Posterior cingulate gyrus (tissue), 11 donors: ENCODE results near the gene CHST12.

ENCODE experiments used
- DNase-seq, 10 donors: peaks; one replicate each; pipeline versions ENCODE4 v3.0.0 to v3.0.0-alpha.2; 2020 to 2021; ENCODE audit warnings: mixed read lengths in 3 of 10
- intact Hi-C: fragments of 100-400 bp; cut with DNase I; formaldehyde crosslinking; loops from one replicate; pipeline ENCODE4 v1.15.1; 2023

CHST12 gene

DNA sequence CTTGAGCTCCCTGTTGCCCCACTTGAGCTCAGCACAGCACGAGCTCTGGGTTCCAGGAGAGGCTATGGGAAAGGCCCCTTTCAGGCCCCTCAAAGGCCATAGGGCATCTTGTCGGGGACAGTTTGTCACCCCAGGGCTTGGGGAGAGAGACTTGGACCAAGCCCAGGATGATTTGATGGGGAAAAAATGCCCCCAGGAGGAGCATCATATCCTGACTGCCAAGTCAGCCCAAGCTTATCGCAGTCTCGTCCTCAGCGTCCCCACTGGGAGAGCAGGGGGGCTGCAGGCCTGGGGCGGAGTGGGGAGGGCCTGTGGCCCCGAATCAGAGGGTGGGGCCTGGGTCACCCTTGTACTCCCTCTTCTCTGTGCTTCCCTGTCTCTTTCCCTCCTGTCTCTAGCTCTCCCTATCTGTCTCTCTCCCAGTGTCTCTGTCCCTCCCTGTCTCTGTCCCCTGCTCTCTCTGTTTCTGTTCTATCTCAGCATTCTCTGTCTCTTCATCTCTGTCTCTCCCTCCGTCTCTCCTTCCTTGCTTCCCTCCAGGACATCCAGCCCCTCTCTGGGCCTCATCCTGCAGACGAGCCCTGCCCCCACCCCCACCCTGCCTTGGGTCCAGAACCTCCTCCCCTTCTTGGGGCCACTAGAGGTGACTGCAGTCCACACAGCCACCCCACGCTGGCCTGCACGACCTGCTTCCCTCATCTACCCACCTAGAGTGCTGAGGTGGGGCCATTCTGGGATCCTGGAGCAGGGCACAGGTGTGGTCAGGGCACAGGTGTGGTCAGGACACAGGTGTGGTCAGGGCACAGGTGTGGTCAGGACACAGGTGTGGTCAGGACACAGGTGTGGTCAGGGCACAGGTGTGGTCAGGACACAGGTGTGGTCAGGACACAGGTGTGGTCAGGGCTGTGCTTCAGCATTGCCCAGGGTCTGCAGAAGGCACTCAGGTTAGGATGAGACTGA, 90.1 kb downstream of the CHST12 start:
- DNase-seq: no peak
- intact Hi-C loops: no loop called here

DNA sequence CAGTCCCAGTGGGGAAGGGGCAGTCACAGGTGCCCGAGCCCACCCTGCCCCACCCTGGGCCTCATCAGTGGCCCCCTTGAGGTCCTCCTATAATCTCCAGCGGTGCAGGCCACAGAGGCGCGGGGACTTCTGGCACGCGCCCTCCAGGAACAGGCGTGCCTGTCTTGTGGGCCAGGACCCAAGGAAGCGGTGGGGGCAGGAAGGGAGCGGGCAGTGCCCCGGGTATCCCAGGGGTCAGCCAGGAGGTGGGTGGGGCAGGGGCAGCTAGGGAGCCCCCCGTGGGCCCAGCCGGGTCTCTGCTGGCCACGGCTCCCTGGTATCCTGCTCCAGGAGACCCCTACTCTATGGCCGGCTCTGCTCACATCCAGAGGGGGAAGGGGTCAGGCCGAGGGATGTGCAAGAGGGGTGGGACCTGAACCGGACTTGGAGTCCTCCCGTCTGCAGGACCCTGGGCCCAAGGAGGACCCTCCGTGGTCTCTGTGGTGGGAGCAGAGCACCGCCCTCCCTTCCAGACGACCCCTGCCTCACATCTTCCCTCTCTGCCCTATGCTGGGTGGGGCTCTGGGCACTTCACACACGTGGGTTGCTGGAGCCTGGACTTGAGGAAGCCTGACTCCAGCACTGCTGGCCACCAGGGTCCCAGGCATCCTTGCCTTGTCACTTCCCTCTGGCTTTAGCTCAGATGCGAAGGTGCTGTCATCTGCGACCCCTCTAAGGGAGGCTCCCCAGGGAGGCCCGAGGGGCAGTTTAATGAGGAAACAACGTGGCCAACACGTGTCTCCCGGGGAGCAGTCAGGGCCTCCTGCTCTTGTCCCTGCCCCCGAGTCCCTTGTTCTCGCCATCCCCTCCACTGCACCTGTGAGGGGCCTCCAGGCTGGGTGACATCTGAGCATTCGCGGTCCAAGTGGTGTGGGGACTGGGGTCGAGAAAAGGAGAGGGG, 91.0 kb downstream of the CHST12 start:
- intact Hi-C loops: no loop called here
- no peak for DNase-seq

DNA sequence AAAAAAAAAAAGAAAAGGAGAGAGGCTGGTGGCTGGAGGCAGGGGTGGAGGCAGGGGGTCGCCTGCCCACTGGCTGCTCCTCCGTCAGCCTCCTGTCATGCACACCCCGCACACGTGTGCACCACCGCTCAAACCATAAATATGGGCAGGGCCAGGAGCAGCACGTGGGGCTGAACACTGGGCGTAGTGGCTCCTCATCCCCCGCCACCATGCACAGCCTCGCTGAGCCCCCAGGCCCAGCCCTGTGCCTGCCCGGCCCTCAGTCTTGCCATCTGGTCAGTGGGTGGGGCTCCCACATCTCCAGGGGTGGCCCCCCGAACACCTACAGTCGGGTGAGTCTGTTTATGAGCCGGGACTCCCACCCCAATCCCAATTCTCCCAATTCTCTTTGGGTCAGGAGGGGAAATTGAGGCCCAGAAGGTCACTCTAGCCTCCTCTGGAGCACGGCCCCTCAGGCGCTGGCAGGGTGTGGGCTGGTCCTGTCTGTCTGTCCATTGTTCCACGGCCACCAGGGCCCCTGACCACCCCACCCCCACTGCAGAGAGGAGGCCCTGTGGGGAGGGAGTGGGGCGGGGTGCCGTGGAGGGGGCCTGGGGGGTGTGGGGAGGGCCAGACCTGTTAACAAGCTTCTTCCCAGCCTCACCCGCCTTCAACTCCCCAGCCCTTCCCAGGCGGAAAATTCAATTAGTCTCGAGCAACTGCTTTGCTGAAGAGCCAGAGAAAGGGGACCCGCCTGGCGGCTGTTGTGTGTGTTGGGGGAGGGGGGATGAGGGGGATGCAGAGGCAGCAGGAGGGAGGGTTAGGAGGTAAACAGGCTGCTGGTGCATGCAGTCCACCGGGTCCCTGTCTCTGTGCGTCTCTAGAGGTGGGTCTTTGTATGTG, 92.2 kb downstream of the CHST12 start:
- intact Hi-C loops: no loop called here

DNA sequence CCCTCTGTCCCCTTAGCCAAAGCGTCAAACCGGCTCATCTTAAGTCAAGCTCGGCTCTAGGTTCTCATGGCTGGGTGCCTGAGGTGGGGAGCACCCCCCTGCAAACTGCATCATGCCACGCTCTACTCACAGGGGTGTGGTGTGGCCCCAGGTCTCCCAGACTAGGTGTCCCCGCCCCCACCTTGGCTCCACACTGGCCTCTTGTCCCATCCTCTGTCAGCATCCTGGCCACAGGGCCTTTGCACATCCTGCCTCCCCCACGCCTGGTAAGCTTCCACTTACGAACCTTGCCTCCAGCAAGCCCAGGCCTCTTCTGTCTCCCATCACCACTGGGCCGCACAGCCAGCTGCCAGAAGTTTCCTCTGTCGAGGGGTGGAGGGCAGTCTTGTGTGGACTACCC, 93.0 kb downstream of the CHST12 start:
- DNase-seq: no peak
- intact Hi-C loops: no loop called here

More for the DNA sequence above, 92.2 kb downstream of the CHST12 start:
- DNase-seq: no peak

DNA sequence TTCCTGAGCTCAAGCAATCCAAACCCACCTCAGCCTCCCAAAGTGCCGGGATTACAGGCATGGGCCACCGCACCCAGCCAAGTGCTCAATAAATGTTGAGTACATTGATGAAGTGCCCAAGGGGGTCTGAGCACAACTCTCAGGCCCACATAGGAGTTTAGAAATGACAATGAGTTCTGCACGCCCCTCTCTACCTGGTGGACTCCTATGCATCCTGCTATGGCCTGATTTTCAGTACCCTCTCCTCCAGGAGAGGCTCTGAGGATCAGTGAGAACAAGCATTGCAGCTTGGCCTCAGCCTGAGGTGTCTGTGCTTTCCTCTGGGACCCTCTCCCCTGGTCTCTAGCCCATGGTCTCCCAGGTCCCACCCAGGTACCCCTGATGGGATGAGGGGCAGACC, 93.7 kb downstream of the CHST12 start:
- no peak for DNase-seq
- intact Hi-C loops: no loop called here

DNA sequence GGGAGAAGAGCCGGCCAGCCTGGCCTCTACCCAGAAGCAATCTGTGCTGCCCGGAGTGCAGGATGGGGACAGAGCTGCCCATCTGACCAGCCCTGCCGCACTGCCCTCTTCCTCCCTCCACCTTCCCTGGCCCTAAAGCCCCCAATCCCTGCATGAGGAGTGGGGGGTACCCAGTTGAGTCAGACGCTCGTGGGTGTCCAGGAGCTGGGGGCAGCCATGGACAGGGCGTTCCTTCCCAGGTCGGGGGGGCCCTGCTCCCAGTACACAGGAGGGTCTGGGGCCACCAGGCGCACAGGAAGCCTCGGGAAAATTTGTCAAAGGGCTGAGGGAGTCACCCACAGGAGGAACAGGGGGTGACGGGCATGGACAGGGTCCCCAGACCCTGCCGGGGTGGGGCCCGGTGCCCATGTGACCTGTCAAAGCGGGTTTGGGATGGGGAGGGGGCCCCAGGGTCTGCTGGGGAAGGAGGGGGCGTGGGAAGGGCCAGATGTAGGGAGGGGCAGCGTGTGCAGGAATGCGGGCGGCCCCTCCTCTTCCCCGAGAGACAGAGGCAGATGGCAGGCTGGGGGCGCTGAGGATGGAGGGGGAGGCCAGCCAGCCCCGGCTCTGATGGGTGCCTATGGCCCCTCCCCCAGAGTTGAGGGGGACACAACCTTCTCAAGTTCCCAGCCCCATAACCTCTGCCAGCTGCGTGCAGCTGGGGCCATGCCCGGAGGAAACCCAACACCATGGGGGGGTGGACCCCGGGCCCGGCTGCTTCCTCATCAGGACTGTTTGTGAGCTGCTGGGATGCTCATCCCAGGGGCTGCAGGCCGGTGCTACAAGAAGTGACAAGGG, 94.3 kb downstream of the CHST12 start:
- no peak for DNase-seq

More for the DNA sequence above, 94.3 kb downstream of the CHST12 start:
- intact Hi-C loops: no loop called here
